ENCODE measurements around the gene DONSON. TPM values are rescaled to one million over a fixed set of nuclear protein-coding genes. Genes with fewer than 3 reads are reported as not detected.

Gene DONSON
- total RNA-seq, 1 donor from 2014 or later: 11.7 TPM

DNA sequence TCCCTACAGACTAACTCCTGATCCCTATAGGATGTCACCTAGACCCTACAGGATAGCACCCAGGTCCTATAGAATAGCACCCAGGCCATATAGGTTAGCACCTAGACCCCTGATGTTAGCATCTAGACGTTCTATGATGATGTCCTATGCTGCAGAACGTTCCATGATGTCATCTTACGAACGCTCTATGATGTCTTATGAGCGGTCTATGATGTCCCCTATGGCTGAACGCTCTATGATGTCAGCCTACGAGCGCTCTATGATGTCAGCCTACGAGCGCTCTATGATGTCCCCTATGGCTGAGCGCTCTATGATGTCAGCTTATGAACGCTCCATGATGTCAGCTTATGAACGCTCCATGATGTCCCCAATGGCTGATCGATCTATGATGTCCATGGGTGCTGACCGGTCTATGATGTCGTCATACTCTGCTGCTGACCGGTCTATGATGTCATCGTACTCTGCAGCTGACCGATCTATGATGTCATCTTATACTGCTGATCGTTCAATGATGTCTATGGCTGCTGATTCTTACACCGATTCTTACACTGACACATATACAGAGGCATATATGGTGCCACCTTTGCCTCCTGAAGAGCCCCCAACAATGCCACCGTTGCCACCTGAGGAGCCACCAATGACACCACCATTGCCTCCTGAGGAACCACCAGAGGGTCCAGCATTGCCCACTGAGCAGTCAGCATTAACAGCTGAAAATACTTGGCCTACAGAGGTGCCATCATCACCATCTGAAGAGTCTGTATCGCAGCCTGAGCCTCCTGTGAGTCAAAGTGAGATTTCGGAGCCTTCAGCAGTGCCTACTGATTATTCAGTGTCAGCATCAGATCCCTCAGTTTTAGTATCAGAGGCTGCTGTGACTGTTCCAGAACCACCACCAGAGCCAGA, 36.1 kb downstream of the DONSON start:
- H3K4me3 ChIP-seq (ENCODE audit: insufficient read depth, low read depth, low read length): no peak overlapping the region
- Mint-ChIP-seq H3K27me3 (ENCODE audit: low read depth, unreplicated experiment) (no peaks in the 10 kb centered on the region), H3K4me3 (ENCODE audit: unreplicated experiment) (no peak overlapping the region), H3K27ac (ENCODE audit: unreplicated experiment) (no peak overlapping the region), H3K9me3 (ENCODE audit: unreplicated experiment) (no peaks in the 10 kb centered on the region), H3K4me1 (ENCODE audit: low read depth, unreplicated experiment) (peaks cover 3% of the 10 kb centered on the region), H3K36me3 (ENCODE audit: low read depth, unreplicated experiment) (peaks cover 32% of the 10 kb centered on the region)
- no peak overlapping the region for H2AFZ ChIP-seq (ENCODE audit: low read depth, low read length)
- H3K27me3 ChIP-seq (ENCODE audit: insufficient read depth, low read length): no peaks in the 10 kb centered on the region
- H3K9me3 ChIP-seq (ENCODE audit: insufficient read depth, low read depth, low read length): no peaks in the 10 kb centered on the region
- H3K79me2 ChIP-seq (ENCODE audit: insufficient read depth, low read length): peaks cover 98% of the 10 kb centered on the region
- no peak overlapping the region for H3K27ac ChIP-seq (ENCODE audit: low read depth, low read length)
- peaks cover 99% of the 10 kb centered on the region for H4K20me1 ChIP-seq (ENCODE audit: insufficient read depth, low read length)
- FAIRE-seq (no peak), DNase-seq (ENCODE audit: low read depth) (no peak)
- peaks cover 76% of the 10 kb centered on the region for H3K36me3 ChIP-seq (ENCODE audit: insufficient read depth, low read length)
- no peak for TF ChIP-seq EZH2 (IDR thresholded peaks at IDR 0.05; ENCODE audit: insufficient read depth, low read length)
- TF ChIP-seq, protein P1, sequence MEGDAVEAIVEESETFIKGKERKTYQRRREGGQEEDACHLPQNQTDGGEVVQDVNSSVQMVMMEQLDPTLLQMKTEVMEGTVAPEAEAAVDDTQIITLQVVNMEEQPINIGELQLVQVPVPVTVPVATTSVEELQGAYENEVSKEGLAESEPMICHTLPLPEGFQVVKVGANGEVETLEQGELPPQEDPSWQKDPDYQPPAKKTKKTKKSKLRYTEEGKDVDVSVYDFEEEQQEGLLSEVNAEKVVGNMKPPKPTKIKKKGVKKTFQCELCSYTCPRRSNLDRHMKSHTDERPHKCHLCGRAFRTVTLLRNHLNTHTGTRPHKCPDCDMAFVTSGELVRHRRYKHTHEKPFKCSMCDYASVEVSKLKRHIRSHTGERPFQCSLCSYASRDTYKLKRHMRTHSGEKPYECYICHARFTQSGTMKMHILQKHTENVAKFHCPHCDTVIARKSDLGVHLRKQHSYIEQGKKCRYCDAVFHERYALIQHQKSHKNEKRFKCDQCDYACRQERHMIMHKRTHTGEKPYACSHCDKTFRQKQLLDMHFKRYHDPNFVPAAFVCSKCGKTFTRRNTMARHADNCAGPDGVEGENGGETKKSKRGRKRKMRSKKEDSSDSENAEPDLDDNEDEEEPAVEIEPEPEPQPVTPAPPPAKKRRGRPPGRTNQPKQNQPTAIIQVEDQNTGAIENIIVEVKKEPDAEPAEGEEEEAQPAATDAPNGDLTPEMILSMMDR (IDR thresholded peaks at IDR 0.05; ENCODE audit: insufficient read depth, low read depth, low read length): no peak
- no peak overlapping the region for H3K9ac ChIP-seq (ENCODE audit: low read length)
- no peaks in the 10 kb centered on the region for H3K4me1 ChIP-seq (ENCODE audit: insufficient read depth, low read length)
- no peak overlapping the region for H3K4me2 ChIP-seq (ENCODE audit: low read length)

DNA sequence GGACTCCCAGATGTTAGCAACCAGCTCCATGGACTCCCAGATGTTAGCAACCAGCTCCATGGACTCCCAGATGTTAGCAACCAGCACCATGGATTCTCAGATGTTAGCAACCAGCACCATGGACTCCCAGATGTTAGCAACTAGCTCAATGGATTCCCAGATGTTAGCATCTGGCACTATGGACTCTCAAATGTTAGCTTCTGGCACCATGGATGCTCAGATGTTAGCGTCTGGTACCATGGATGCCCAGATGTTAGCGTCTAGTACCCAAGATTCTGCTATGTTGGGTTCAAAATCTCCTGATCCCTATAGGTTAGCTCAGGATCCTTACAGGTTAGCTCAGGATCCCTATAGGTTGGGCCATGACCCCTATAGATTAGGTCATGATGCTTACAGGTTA, 36.8 kb downstream of the DONSON start:
- no peaks in the 10 kb centered on the region for H3K9me3 Mint-ChIP-seq (ENCODE audit: unreplicated experiment)
- H3K4me1 Mint-ChIP-seq (ENCODE audit: low read depth, unreplicated experiment): peaks cover 3% of the 10 kb centered on the region
- no peak for FAIRE-seq
- TF ChIP-seq, protein P1 (IDR thresholded peaks at IDR 0.05; ENCODE audit: insufficient read depth, low read depth, low read length): no peak
- no peak for TF ChIP-seq EZH2 (IDR thresholded peaks at IDR 0.05; ENCODE audit: insufficient read depth, low read length)
- peaks cover 32% of the 10 kb centered on the region for H3K36me3 Mint-ChIP-seq (ENCODE audit: low read depth, unreplicated experiment)
- no peaks in the 10 kb centered on the region for H3K9me3 ChIP-seq (ENCODE audit: insufficient read depth, low read depth, low read length)
- peaks cover 98% of the 10 kb centered on the region for H3K79me2 ChIP-seq (ENCODE audit: insufficient read depth, low read length)
- no peaks in the 10 kb centered on the region for H3K4me1 ChIP-seq (ENCODE audit: insufficient read depth, low read length)
- no peak overlapping the region for H3K27ac ChIP-seq (ENCODE audit: low read depth, low read length)
- H3K4me2 ChIP-seq (ENCODE audit: low read length): no peak overlapping the region
- no peak overlapping the region for H2AFZ ChIP-seq (ENCODE audit: low read depth, low read length)
- H3K27me3 Mint-ChIP-seq (ENCODE audit: low read depth, unreplicated experiment): no peaks in the 10 kb centered on the region
- H3K9ac ChIP-seq (ENCODE audit: low read length): no peak overlapping the region
- no peak overlapping the region for H3K4me3 Mint-ChIP-seq (ENCODE audit: unreplicated experiment)
- H3K4me3 ChIP-seq (ENCODE audit: insufficient read depth, low read depth, low read length): no peak overlapping the region
- H3K27ac Mint-ChIP-seq (ENCODE audit: unreplicated experiment): no peak overlapping the region
- peaks cover 99% of the 10 kb centered on the region for H4K20me1 ChIP-seq (ENCODE audit: insufficient read depth, low read length)
- no peaks in the 10 kb centered on the region for H3K27me3 ChIP-seq (ENCODE audit: insufficient read depth, low read length)
- DNase-seq (ENCODE audit: low read depth): no peak
- peaks cover 73% of the 10 kb centered on the region for H3K36me3 ChIP-seq (ENCODE audit: insufficient read depth, low read length)

Measured in astrocyte (in vitro differentiated cells and primary cell).